Measurements from ENCODE around the gene CAPN14.

CAPN14 gene

GRCh38 chr2:31228717-31229116 is 11.4 kb upstream of the CAPN14 start:
- no peaks in the 10 kb centered on the region for H3K36me3 ChIP-seq (replicated peaks; ENCODE audit: insufficient read depth, low read length)
- H3K4me1 ChIP-seq (ENCODE audit: low read length): peaks cover 35% of the 10 kb centered on the region
- no peaks in the 10 kb centered on the region for H3F3A ChIP-seq (ENCODE audit: insufficient read depth, low read length)
- H3K79me2 ChIP-seq (ENCODE audit: low read length): no peaks in the 10 kb centered on the region
- no peak overlapping the region for H3K9ac ChIP-seq (ENCODE audit: low read length)
- H3K4me3 ChIP-seq (ENCODE audit: low read length): no peak overlapping the region
- peak; percentile 52 for DNase-seq
- H4K20me1 ChIP-seq (ENCODE audit: insufficient read depth, low read length): no peaks in the 10 kb centered on the region
- H3K27me3 ChIP-seq (replicated peaks; ENCODE audit: insufficient read depth, low read length): no peaks in the 10 kb centered on the region
- no peaks in the 10 kb centered on the region for H3K9me3 ChIP-seq (replicated peaks; ENCODE audit: insufficient read depth, low read length)
- peak overlapping the region; percentile 15; the same call in 1 of the 2 replicates for H3K4me2 ChIP-seq (ENCODE audit: low read depth, low read length)
- no peak overlapping the region for H2AFZ ChIP-seq (ENCODE audit: low read length)
- H3K27ac ChIP-seq (ENCODE audit: low read length): peak overlapping the region; percentile 4; the same call in 1 of the 2 replicates
- no peaks in the 10 kb centered on the region for H3K9me2 ChIP-seq (replicated peaks; ENCODE audit: insufficient read depth, low read length)
- TF ChIP-seq EZH2phosphoT487 (IDR thresholded peaks at IDR 0.05; ENCODE audit: low read length) (no peak), EZH2 (optimal IDR thresholded peaks at IDR 0.05; ENCODE audit: low read depth, low read length) (no peak)
- TF ChIP-seq, protein P1, sequence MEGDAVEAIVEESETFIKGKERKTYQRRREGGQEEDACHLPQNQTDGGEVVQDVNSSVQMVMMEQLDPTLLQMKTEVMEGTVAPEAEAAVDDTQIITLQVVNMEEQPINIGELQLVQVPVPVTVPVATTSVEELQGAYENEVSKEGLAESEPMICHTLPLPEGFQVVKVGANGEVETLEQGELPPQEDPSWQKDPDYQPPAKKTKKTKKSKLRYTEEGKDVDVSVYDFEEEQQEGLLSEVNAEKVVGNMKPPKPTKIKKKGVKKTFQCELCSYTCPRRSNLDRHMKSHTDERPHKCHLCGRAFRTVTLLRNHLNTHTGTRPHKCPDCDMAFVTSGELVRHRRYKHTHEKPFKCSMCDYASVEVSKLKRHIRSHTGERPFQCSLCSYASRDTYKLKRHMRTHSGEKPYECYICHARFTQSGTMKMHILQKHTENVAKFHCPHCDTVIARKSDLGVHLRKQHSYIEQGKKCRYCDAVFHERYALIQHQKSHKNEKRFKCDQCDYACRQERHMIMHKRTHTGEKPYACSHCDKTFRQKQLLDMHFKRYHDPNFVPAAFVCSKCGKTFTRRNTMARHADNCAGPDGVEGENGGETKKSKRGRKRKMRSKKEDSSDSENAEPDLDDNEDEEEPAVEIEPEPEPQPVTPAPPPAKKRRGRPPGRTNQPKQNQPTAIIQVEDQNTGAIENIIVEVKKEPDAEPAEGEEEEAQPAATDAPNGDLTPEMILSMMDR (IDR thresholded peaks at IDR 0.05; ENCODE audit: low read length): no peak

- H2AFZ ChIP-seq (ENCODE audit: low read length): no peak overlapping the region
- H4K20me1 ChIP-seq (ENCODE audit: insufficient read depth, low read length): no peaks in the 10 kb centered on the region
- H3K9me3 ChIP-seq (replicated peaks; ENCODE audit: insufficient read depth, low read length): no peaks in the 10 kb centered on the region
- H3K9me2 ChIP-seq (replicated peaks; ENCODE audit: insufficient read depth, low read length): no peaks in the 10 kb centered on the region
- no peak overlapping the region for H3K4me3 ChIP-seq (ENCODE audit: low read length)
- H3K4me2 ChIP-seq (ENCODE audit: low read depth, low read length): no peak overlapping the region
- H3K36me3 ChIP-seq (replicated peaks; ENCODE audit: insufficient read depth, low read length): no peaks in the 10 kb centered on the region
- H3K27ac ChIP-seq (ENCODE audit: low read length): no peak overlapping the region
- no peaks in the 10 kb centered on the region for H3F3A ChIP-seq (ENCODE audit: insufficient read depth, low read length)
- peaks cover 26% of the 10 kb centered on the region for H3K4me1 ChIP-seq (ENCODE audit: low read length)
- H3K9ac ChIP-seq (ENCODE audit: low read length): no peak overlapping the region
- no peaks in the 10 kb centered on the region for H3K79me2 ChIP-seq (ENCODE audit: low read length)
- no peaks in the 10 kb centered on the region for H3K27me3 ChIP-seq (replicated peaks; ENCODE audit: insufficient read depth, low read length)
- no peak for TF ChIP-seq EZH2phosphoT487 (IDR thresholded peaks at IDR 0.05; ENCODE audit: low read length)
- TF ChIP-seq, protein P1 (IDR thresholded peaks at IDR 0.05; ENCODE audit: low read length): no peak
- no peak for TF ChIP-seq EZH2 (optimal IDR thresholded peaks at IDR 0.05; ENCODE audit: low read depth, low read length)
- DNase-seq: no peak
These were observed 10.4 kb upstream of the CAPN14 start for GRCh38 chr2:31227711-31228125.

DNA sequence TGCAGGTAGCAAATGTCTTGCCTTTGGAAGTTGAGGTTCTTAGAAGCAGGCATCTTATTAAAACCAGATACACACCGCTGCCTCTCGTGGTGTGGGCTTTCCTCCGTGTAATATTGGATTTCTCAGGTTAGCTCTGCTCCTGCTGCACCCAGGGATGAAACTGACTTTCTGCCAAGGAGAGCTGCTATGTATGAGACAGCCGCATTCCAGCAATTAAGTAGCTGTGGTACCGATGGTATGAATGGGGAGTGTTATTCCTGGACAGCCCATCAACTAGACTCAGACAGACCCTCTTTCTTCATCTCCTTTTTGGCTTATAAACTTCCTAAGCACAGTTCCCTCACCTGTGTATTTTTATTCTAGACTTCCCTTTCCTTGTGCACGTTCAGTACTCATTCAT is 9.8 kb upstream of the CAPN14 start:
- Histone ChIP-seq H3K9me2 (replicated peaks; ENCODE audit: insufficient read depth, low read length) (no peaks in the 10 kb centered on the region), H3K27ac (ENCODE audit: low read length) (no peak overlapping the region), H3F3A (ENCODE audit: insufficient read depth, low read length) (no peaks in the 10 kb centered on the region), H3K4me2 (ENCODE audit: low read depth, low read length) (no peak overlapping the region), H3K4me1 (ENCODE audit: low read length) (peaks cover 23% of the 10 kb centered on the region), H4K20me1 (ENCODE audit: insufficient read depth, low read length) (no peaks in the 10 kb centered on the region), H3K4me3 (ENCODE audit: low read length) (no peak overlapping the region), H3K9ac (ENCODE audit: low read length) (no peak overlapping the region), H3K9me3 (replicated peaks; ENCODE audit: insufficient read depth, low read length) (no peaks in the 10 kb centered on the region), H3K36me3 (replicated peaks; ENCODE audit: insufficient read depth, low read length) (no peaks in the 10 kb centered on the region), H3K27me3 (replicated peaks; ENCODE audit: insufficient read depth, low read length) (no peaks in the 10 kb centered on the region), H2AFZ (ENCODE audit: low read length) (no peak overlapping the region), H3K79me2 (ENCODE audit: low read length) (no peaks in the 10 kb centered on the region)
- DNase-seq: no peak
- TF ChIP-seq EZH2phosphoT487 (IDR thresholded peaks at IDR 0.05; ENCODE audit: low read length) (no peak), EZH2 (optimal IDR thresholded peaks at IDR 0.05; ENCODE audit: low read depth, low read length) (no peak)
- TF ChIP-seq, protein P1 (IDR thresholded peaks at IDR 0.05; ENCODE audit: low read length): no peak

All from MM.1S (cell line).